ENCODE data around the gene BCKDHB. TPM values are rescaled to one million over a fixed set of nuclear protein-coding genes. Genes with fewer than 3 reads are reported as not detected.

Gene BCKDHB
- total RNA-seq, 1 experiment from 2014 or later = 29.7 TPM

- BruUV-seq (replicated peaks) = no TSS peak
- intact Hi-C loops (cut with micrococcal nuclease; ENCODE audit: unreplicated experiment) = loop anchor here (10.0 kb wide), 1 partner anchor 92 kb away; the partner anchor contains the start of gene BCKDHB
- CTCF ChIA-PET = no interaction called here
Measured at GRCh38 chr6:80196906-80197305, 90.4 kb downstream of the BCKDHB start.

GRCh38 chr6:80197474-80197873 is 91.0 kb downstream of the BCKDHB start:
- POLR2A ChIA-PET = interaction anchor here (0.5 kb wide), 1 partner anchor 35 kb away, joined by 3 read pairs; no protein-coding TSS in a partner anchor
- H3K27me3 ChIP-seq (replicated peaks; ENCODE audit: control insufficient read depth, insufficient read depth, low read length) = no peaks in the 10 kb centered on the region
- no peaks in the 10 kb centered on the region for H3K27me3 Mint-ChIP-seq (ENCODE audit: insufficient read depth, unreplicated experiment)

More at GRCh38 chr6:80196906-80197305, 90.4 kb downstream of the BCKDHB start:
- POLR2A ChIA-PET = no interaction called here
- no peak for TF ChIP-seq CTCF (IDR thresholded peaks at IDR 0.05; ENCODE audit: insufficient read depth in 1 of 2, low read depth in 1 of 2, low read length in 1 of 2, severe bottlenecking in 1 of 2, unreplicated experiment in 1 of 2)
- H3K9me3 Mint-ChIP-seq (ENCODE audit: unreplicated experiment) = no peaks in the 10 kb centered on the region
- H3K4me1 ChIP-seq = no peaks in the 10 kb centered on the region
- H3K9me3 ChIP-seq = no peaks in the 10 kb centered on the region
- no peaks in the 10 kb centered on the region for H3K36me3 Mint-ChIP-seq (ENCODE audit: insufficient read depth, unreplicated experiment)
- H3K4me3 Mint-ChIP-seq (ENCODE audit: unreplicated experiment) = no peak overlapping the region
- H3K27ac Mint-ChIP-seq (ENCODE audit: unreplicated experiment) = no peak overlapping the region
- H3K4me1 Mint-ChIP-seq (ENCODE audit: low read depth, unreplicated experiment) = no peaks in the 10 kb centered on the region
- H3K36me3 ChIP-seq (ENCODE audit: control insufficient read depth, insufficient read depth, low read length) = no peaks in the 10 kb centered on the region
- DNase-seq = no peak
- H3K27me3 Mint-ChIP-seq (ENCODE audit: insufficient read depth, unreplicated experiment) = no peaks in the 10 kb centered on the region
- H3K27me3 ChIP-seq (replicated peaks; ENCODE audit: control insufficient read depth, insufficient read depth, low read length) = no peaks in the 10 kb centered on the region
- no peak overlapping the region for H3K4me3 ChIP-seq (ENCODE audit: low read depth, low read length)

GRCh38 chr6:80197986-80198385 is 91.5 kb downstream of the BCKDHB start:
- no peaks in the 10 kb centered on the region for H3K27me3 ChIP-seq (replicated peaks; ENCODE audit: control insufficient read depth, insufficient read depth, low read length)
- TF ChIP-seq CTCF (IDR thresholded peaks at IDR 0.05; ENCODE audit: insufficient read depth in 1 of 2, low read depth in 1 of 2, low read length in 1 of 2, severe bottlenecking in 1 of 2, unreplicated experiment in 1 of 2) = no peak
- no peaks in the 10 kb centered on the region for H3K9me3 ChIP-seq
- no peaks in the 10 kb centered on the region for H3K36me3 Mint-ChIP-seq (ENCODE audit: insufficient read depth, unreplicated experiment)
- no peaks in the 10 kb centered on the region for H3K4me1 Mint-ChIP-seq (ENCODE audit: low read depth, unreplicated experiment)
- ChIA-PET CTCF (no interaction called here), POLR2A (interaction anchor here (0.5 kb wide), 1 partner anchor 35 kb away, joined by 3 read pairs; no protein-coding TSS in a partner anchor)
- no peak for DNase-seq
- H3K4me1 ChIP-seq = no peaks in the 10 kb centered on the region
- intact Hi-C loops (cut with micrococcal nuclease; ENCODE audit: unreplicated experiment) = loop anchor here (10.0 kb wide), 1 partner anchor 93 kb away; the partner anchor contains the start of gene BCKDHB
- H3K27ac Mint-ChIP-seq (ENCODE audit: unreplicated experiment) = no peak overlapping the region
- no peak overlapping the region for H3K4me3 Mint-ChIP-seq (ENCODE audit: unreplicated experiment)
- H3K4me3 ChIP-seq (ENCODE audit: low read depth, low read length) = no peak overlapping the region
- no peaks in the 10 kb centered on the region for H3K27me3 Mint-ChIP-seq (ENCODE audit: insufficient read depth, unreplicated experiment)
- no peaks in the 10 kb centered on the region for H3K36me3 ChIP-seq (ENCODE audit: control insufficient read depth, insufficient read depth, low read length)
- BruUV-seq (replicated peaks) = no TSS peak
- H3K9me3 Mint-ChIP-seq (ENCODE audit: unreplicated experiment) = no peaks in the 10 kb centered on the region

More at GRCh38 chr6:80197474-80197873, 91.0 kb downstream of the BCKDHB start:
- Histone ChIP-seq H3K9me3 (no peaks in the 10 kb centered on the region), H3K4me3 (ENCODE audit: low read depth, low read length) (no peak overlapping the region), H3K4me1 (no peaks in the 10 kb centered on the region), H3K36me3 (ENCODE audit: control insufficient read depth, insufficient read depth, low read length) (no peaks in the 10 kb centered on the region)
- DNase-seq = no peak
- Mint-ChIP-seq H3K9me3 (ENCODE audit: unreplicated experiment) (no peaks in the 10 kb centered on the region), H3K4me3 (ENCODE audit: unreplicated experiment) (no peak overlapping the region), H3K36me3 (ENCODE audit: insufficient read depth, unreplicated experiment) (no peaks in the 10 kb centered on the region), H3K27ac (ENCODE audit: unreplicated experiment) (no peak overlapping the region), H3K4me1 (ENCODE audit: low read depth, unreplicated experiment) (no peaks in the 10 kb centered on the region)
- CTCF ChIA-PET = no interaction called here
- no TSS peak for BruUV-seq (replicated peaks)
- intact Hi-C loops (cut with micrococcal nuclease; ENCODE audit: unreplicated experiment) = loop anchor here (10.0 kb wide), 1 partner anchor 93 kb away; the partner anchor contains the start of gene BCKDHB
- no peak for TF ChIP-seq CTCF (IDR thresholded peaks at IDR 0.05; ENCODE audit: insufficient read depth in 1 of 2, low read depth in 1 of 2, low read length in 1 of 2, severe bottlenecking in 1 of 2, unreplicated experiment in 1 of 2)

All from Caco-2 (cell line).